HG03097 (cell line): ENCODE measurements around the gene DTYMK.

Experiments used
- ATAC-seq: cut with Tn5 transposase; IDR thresholded peaks from one replicate; pipeline ENCODE4 v1.9.1; 2021; ENCODE audit not compliant: unreplicated experiment, low FRiP score

The DTYMK gene

GRCh38 chr2:241629762-241630435, 56.7 kb downstream of the DTYMK start:
- ATAC-seq = no peak

- ATAC-seq = no peak
Observed at GRCh38 chr2:241627675-241628074, 58.9 kb downstream of the DTYMK start.
